AG04450 (cell line): Measurements from ENCODE around the gene GPR61. TPM values are rescaled to one million over a fixed set of nuclear protein-coding genes. Genes with fewer than 3 reads are reported as not detected.

ENCODE experiments used
- CTCF ChIA-PET: fragments of 300-600, 350-600 bp; formaldehyde crosslinking; extraction: SDS; loops from one replicate; lab custom pipeline; 2022; ENCODE audit warnings: antibody characterized with exemption, inconsistent platforms; lab: Charles Lee
- POLR2A ChIA-PET: fragments of 350-600 bp; formaldehyde crosslinking; extraction: SDS; loops from one replicate; lab custom pipeline; 2021; ENCODE audit warnings: antibody characterized with exemption, inconsistent platforms; lab: Yijun Ruan, JAX
- DNase-seq: peaks from one replicate; pipeline ENCODE4 v3.0.0-alpha.2; 2011; ENCODE audit warnings: low read depth, low spot score
- H3K27ac ChIP-seq: one replicate; pipeline ENCODE4 v1.5.1; 2012; ENCODE audit warnings: low read depth, low read length, control low read depth
- H3K27me3 ChIP-seq: one replicate; pipeline ENCODE4 v1.6.0; 2012; ENCODE audit warnings: low read length; ENCODE audit not compliant: control insufficient read depth, insufficient read depth
- H3K4me3 ChIP-seq: 2 replicates; pipeline ENCODE4 v1.5.1; 2011; ENCODE audit warnings: mild to moderate bottlenecking, low read depth, low read length, control low read depth
- H3K9me3 ChIP-seq: 2 replicates; pipeline ENCODE4 v1.5.1; 2012; ENCODE audit warnings: low read length; ENCODE audit not compliant: control insufficient read depth, insufficient read depth
- CTCF ChIP-seq: IDR thresholded peaks from 2 replicates; pipeline ENCODE4 v1.5.1; 2011; ENCODE audit warnings: low read depth, low read length, control low read depth, inconsistent platforms
- polyA plus RNA-seq: library from polyadenylated mRNA; depleted of rRNA; stranded (reverse); fragments of >200 nt; gene quantifications from 2 replicates; pipeline ENCODE4 v1.2.3, GENCODE V29; 2011

Gene GPR61
- polyA plus RNA-seq, 1 experiment, result not detected

DNA sequence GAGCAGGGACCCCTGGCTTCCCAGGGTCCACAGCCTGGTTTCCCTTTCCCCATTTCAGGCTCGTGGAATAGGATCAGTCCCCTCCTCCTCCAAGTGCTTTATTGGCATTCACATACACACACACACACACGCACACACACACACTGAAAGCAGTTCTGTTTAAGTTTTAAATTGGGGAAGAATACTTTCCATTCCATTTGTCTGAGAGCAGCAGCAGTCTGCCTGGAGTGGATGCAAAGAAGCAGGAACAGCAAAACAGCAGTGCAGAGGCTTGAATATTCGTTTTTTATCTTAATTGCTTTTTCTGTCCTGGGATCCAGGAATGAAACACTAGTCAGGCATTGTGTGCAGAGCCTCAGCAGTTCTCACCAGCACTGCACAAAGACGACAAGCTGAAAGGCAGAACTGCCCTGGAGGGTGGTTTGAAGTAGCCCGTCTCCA, 38.7 kb upstream of the GPR61 start:
- Histone ChIP-seq H3K4me3 (no peak overlapping the region), H3K27ac (peak overlapping the region; percentile 21)
- POLR2A ChIA-PET, result no interaction called here

DNA sequence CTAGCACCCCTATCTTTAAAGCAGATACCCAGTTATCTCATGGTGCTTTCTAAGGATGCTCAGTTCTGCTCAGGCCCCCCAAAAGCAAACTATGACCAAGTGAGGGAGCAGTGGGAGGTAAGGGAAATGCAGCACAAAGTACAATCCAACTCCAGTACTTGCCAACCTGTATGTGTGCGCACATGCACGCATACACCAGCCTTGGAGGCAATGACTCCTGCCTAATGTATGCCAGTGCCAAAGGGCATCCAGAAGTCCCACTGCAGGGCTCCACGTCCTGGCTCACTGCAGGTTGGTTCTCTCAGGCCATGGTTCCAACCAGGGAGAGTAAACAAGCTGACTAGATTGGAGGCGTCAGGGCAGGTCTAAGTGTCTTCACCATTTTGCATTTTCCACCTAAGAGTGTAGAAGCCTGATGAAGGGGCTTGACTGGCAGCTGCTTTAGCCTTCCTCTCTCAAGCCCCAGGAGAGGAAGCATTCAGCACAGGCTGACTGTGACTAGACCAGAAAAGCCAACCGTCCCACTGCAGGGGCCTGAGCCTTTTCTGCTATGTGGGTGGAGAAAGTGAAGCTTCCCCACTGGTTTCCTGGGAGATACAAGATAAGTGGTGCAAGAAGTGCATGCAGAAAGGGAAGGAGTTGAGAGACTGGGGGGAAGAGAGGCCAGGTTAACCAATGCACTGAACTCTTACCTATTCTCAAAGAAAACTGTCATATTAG, 37.9 kb upstream of the GPR61 start:
- POLR2A ChIA-PET, result interaction anchor here (0.5 kb wide), 1 partner anchor 9 kb away, joined by 4 read pairs; no protein-coding TSS in a partner anchor
- H3K9me3 ChIP-seq, result no peaks in the 10 kb centered on the region
- H3K4me3 ChIP-seq, result no peak overlapping the region
- no peak for DNase-seq
- H3K27ac ChIP-seq, result no peak overlapping the region
- no peaks in the 10 kb centered on the region for H3K27me3 ChIP-seq
- no peak for TF ChIP-seq CTCF
- CTCF ChIA-PET, result interaction anchor here (1.2 to 37.0 kb wide), 4 partner anchors 9 to 33 kb away, joined by 3 to 1351 read pairs (median 9); partner anchors contain the start of gene GPR61

More for the DNA sequence above, 38.7 kb upstream of the GPR61 start:
- H3K27me3 ChIP-seq, result no peaks in the 10 kb centered on the region
- no peak for DNase-seq
- no peak for TF ChIP-seq CTCF
- H3K9me3 ChIP-seq, result no peaks in the 10 kb centered on the region
- CTCF ChIA-PET, result interaction anchor here (0.6 to 37.0 kb wide), 4 partner anchors 8 to 224 kb away, joined by 3 to 1351 read pairs (median 6); partner anchors contain the start of gene GPR61

DNA sequence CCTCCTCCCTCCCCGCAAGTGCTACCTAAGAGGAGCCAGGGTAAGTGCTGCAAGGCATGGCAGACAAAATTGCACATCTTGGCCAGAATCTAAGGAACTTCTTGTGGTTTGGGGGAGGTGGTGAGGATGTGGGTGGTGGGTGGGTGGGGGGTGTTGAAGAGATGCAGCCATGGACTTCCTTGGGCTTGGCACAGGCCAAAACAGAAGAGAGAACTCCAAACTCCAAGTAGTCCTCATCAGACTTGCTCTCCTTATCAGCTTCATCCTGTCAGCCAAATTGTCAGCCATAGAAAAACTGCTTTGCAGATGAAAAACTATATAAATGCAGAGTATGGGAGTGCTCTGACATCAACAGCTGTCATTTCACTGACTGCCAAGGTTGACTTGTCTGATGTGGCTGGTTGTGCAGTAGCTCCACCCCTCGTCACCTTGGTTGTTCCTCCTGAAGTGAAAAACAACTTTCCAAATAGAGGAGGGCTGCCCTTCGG, 37.3 kb upstream of the GPR61 start:
- Histone ChIP-seq H3K27ac (no peak overlapping the region), H3K27me3 (no peaks in the 10 kb centered on the region), H3K9me3 (no peaks in the 10 kb centered on the region), H3K4me3 (no peak overlapping the region)
- CTCF ChIA-PET, result interaction anchor here (1.2 to 37.0 kb wide), 4 partner anchors 9 to 32 kb away, joined by 3 to 1351 read pairs (median 8); partner anchors contain the start of genes CYB561D1 and GPR61
- TF ChIP-seq CTCF, result no peak
- no peak for DNase-seq
- POLR2A ChIA-PET, result no interaction called here

- ChIA-PET POLR2A (interaction anchor here (0.7 kb wide), 1 partner anchor 262 kb away, joined by 3 read pairs; no protein-coding TSS in a partner anchor), CTCF (interaction anchor here (1.4 to 37.0 kb wide), 4 partner anchors 10 to 30 kb away, joined by 7 to 1351 read pairs (median 14); partner anchors contain the start of genes CYB561D1 and GPR61)
- Histone ChIP-seq H3K9me3 (no peaks in the 10 kb centered on the region; the same call in 1 of the 2 replicates), H3K27ac (no peak overlapping the region), H3K4me3 (no peak overlapping the region), H3K27me3 (no peaks in the 10 kb centered on the region)
- TF ChIP-seq CTCF, result no peak
- DNase-seq, result no peak
Observed at GRCh38 chr1:109503935-109504334, 35.7 kb upstream of the GPR61 start.
